Measurements from ENCODE around the gene BTD.

BTD gene

DNA sequence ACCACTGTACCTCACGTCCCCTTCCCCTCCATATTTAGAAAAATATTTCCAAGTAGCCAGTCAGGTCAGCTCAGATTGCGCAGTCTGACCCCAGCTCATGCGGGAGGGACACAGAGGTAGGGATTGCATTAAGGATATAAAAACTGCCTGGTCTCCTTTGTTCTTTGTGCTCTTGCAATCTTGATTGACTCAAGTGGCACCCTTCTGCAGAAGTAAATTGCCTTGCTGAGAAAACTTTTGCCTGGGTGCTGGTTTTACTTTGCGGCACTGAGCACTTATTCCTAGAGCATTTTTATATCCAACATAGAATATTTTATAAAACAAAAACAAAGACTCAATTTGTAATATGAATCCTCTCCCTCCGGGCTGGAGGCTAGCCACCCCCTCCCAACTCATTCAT, 54.8 kb downstream of the BTD start:
- TF ChIP-seq ARNTL (CRISPR knock-in tag; IDR thresholded peaks at IDR 0.05; ENCODE audit: borderline replicate concordance, low read depth) (no peak), ZNF565 (CRISPR knock-in tag; conservative IDR thresholded peaks at IDR 0.05; ENCODE audit: low read depth) (no peak), ZC3H10 (CRISPR knock-in tag; IDR thresholded peaks at IDR 0.05) (no peak), RARB (CRISPR knock-in tag; IDR thresholded peaks at IDR 0.05) (no peak), TCF4 (CRISPR knock-in tag; IDR thresholded peaks at IDR 0.05; ENCODE audit: borderline replicate concordance) (no peak), ZFP30 (CRISPR knock-in tag; IDR thresholded peaks at IDR 0.05) (no peak), ISL1 (CRISPR knock-in tag; IDR thresholded peaks at IDR 0.05) (no peak), GLIS3 (CRISPR knock-in tag; IDR thresholded peaks at IDR 0.05) (no peak), TOX (CRISPR knock-in tag; IDR thresholded peaks at IDR 0.05; ENCODE audit: borderline replicate concordance) (no peak), ZFP3 (CRISPR knock-in tag; IDR thresholded peaks at IDR 0.05) (no peak), ZNF70 (CRISPR knock-in tag; IDR thresholded peaks at IDR 0.05) (no peak), SNAI2 (CRISPR knock-in tag; IDR thresholded peaks at IDR 0.05) (no peak), ZNF8 (CRISPR knock-in tag; IDR thresholded peaks at IDR 0.05) (no peak), OSR1 (CRISPR knock-in tag; IDR thresholded peaks at IDR 0.05) (no peak)
- TF ChIP-seq, protein P1, sequence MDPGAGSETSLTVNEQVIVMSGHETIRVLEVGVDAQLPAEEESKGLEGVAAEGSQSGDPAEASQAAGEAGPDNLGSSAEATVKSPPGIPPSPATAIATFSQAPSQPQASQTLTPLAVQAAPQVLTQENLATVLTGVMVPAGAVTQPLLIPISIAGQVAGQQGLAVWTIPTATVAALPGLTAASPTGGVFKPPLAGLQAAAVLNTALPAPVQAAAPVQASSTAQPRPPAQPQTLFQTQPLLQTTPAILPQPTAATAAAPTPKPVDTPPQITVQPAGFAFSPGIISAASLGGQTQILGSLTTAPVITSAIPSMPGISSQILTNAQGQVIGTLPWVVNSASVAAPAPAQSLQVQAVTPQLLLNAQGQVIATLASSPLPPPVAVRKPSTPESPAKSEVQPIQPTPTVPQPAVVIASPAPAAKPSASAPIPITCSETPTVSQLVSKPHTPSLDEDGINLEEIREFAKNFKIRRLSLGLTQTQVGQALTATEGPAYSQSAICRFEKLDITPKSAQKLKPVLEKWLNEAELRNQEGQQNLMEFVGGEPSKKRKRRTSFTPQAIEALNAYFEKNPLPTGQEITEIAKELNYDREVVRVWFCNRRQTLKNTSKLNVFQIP (CRISPR knock-in tag; IDR thresholded peaks at IDR 0.05; ENCODE audit: borderline replicate concordance, low read depth) = no peak
- TF ChIP-seq, protein P2, sequence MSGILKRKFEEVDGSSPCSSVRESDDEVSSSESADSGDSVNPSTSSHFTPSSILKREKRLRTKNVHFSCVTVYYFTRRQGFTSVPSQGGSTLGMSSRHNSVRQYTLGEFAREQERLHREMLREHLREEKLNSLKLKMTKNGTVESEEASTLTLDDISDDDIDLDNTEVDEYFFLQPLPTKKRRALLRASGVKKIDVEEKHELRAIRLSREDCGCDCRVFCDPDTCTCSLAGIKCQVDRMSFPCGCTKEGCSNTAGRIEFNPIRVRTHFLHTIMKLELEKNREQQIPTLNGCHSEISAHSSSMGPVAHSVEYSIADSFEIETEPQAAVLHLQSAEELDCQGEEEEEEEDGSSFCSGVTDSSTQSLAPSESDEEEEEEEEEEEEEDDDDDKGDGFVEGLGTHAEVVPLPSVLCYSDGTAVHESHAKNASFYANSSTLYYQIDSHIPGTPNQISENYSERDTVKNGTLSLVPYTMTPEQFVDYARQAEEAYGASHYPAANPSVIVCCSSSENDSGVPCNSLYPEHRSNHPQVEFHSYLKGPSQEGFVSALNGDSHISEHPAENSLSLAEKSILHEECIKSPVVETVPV (CRISPR knock-in tag; IDR thresholded peaks at IDR 0.05) = no peak
- TF ChIP-seq, protein P3, sequence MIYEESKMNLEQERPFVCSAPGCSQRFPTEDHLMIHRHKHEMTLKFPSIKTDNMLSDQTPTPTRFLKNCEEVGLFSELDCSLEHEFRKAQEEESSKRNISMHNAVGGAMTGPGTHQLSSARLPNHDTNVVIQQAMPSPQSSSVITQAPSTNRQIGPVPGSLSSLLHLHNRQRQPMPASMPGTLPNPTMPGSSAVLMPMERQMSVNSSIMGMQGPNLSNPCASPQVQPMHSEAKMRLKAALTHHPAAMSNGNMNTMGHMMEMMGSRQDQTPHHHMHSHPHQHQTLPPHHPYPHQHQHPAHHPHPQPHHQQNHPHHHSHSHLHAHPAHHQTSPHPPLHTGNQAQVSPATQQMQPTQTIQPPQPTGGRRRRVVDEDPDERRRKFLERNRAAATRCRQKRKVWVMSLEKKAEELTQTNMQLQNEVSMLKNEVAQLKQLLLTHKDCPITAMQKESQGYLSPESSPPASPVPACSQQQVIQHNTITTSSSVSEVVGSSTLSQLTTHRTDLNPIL (CRISPR knock-in tag; IDR thresholded peaks at IDR 0.05; ENCODE audit: low read depth) = no peak
- TF ChIP-seq, protein P4, sequence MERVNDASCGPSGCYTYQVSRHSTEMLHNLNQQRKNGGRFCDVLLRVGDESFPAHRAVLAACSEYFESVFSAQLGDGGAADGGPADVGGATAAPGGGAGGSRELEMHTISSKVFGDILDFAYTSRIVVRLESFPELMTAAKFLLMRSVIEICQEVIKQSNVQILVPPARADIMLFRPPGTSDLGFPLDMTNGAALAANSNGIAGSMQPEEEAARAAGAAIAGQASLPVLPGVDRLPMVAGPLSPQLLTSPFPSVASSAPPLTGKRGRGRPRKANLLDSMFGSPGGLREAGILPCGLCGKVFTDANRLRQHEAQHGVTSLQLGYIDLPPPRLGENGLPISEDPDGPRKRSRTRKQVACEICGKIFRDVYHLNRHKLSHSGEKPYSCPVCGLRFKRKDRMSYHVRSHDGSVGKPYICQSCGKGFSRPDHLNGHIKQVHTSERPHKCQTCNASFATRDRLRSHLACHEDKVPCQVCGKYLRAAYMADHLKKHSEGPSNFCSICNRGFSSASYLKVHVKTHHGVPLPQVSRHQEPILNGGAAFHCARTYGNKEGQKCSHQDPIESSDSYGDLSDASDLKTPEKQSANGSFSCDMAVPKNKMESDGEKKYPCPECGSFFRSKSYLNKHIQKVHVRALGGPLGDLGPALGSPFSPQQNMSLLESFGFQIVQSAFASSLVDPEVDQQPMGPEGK (CRISPR knock-in tag; IDR thresholded peaks at IDR 0.05; ENCODE audit: borderline replicate concordance) = no peak
- no peak for ATAC-seq

DNA sequence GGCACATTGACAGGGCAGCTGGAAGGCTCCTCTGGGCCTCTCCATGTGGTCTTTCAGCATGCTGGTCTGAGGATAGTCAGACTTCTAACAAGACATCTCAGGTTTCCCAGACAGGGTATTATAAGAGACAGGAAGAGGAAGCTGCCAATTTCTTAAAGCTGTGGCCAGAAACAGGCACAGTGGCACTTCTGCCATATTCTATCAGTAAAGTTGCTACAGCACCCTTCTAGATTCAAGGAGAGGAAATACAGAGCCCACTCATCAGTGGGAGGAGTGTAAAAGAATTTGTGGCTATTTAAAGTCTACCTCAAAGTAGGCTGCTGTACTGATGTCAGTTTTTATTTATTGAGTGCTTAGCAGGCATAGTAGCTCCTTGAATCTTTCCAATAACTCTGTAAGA, 55.5 kb downstream of the BTD start:
- ATAC-seq = no peak
- TF ChIP-seq ZFP3 (CRISPR knock-in tag; IDR thresholded peaks at IDR 0.05) (no peak), ZNF70 (CRISPR knock-in tag; IDR thresholded peaks at IDR 0.05) (no peak), OSR1 (CRISPR knock-in tag; IDR thresholded peaks at IDR 0.05) (no peak), ZNF8 (CRISPR knock-in tag; IDR thresholded peaks at IDR 0.05) (no peak), ZNF565 (CRISPR knock-in tag; conservative IDR thresholded peaks at IDR 0.05; ENCODE audit: low read depth) (no peak), BACH2 (CRISPR knock-in tag; IDR thresholded peaks at IDR 0.05; ENCODE audit: borderline replicate concordance) (no peak), ISL1 (CRISPR knock-in tag; IDR thresholded peaks at IDR 0.05) (no peak), ZFP30 (CRISPR knock-in tag; IDR thresholded peaks at IDR 0.05) (no peak)
- TF ChIP-seq, protein P1 (CRISPR knock-in tag; IDR thresholded peaks at IDR 0.05; ENCODE audit: borderline replicate concordance, low read depth) = no peak
- TF ChIP-seq, protein P5, sequence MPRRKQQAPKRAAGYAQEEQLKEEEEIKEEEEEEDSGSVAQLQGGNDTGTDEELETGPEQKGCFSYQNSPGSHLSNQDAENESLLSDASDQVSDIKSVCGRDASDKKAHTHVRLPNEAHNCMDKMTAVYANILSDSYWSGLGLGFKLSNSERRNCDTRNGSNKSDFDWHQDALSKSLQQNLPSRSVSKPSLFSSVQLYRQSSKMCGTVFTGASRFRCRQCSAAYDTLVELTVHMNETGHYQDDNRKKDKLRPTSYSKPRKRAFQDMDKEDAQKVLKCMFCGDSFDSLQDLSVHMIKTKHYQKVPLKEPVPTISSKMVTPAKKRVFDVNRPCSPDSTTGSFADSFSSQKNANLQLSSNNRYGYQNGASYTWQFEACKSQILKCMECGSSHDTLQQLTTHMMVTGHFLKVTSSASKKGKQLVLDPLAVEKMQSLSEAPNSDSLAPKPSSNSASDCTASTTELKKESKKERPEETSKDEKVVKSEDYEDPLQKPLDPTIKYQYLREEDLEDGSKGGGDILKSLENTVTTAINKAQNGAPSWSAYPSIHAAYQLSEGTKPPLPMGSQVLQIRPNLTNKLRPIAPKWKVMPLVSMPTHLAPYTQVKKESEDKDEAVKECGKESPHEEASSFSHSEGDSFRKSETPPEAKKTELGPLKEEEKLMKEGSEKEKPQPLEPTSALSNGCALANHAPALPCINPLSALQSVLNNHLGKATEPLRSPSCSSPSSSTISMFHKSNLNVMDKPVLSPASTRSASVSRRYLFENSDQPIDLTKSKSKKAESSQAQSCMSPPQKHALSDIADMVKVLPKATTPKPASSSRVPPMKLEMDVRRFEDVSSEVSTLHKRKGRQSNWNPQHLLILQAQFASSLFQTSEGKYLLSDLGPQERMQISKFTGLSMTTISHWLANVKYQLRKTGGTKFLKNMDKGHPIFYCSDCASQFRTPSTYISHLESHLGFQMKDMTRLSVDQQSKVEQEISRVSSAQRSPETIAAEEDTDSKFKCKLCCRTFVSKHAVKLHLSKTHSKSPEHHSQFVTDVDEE (CRISPR knock-in tag; IDR thresholded peaks at IDR 0.05) = no peak

Measured in SK-N-SH treated with all-trans-retinoic acid at 6 μM for 48 hours (cell line).